Muscle layer of duodenum (tissue), 2 donors: ENCODE results near the gene ACTN4.
"Not testable (repeated sequence)": the region's sequence is repeated elsewhere in the genome, so short reads cannot be mapped to it uniquely, and the experiment has no call there.

Experiments
- H3K27ac ChIP-seq: one replicate; pipeline ENCODE4 v1.7.0; 2013; ENCODE audit warnings: mild to moderate bottlenecking, low read length
- H3K27me3 ChIP-seq: one replicate; pipeline ENCODE4 v1.7.0; 2013; ENCODE audit warnings: low read depth, mild to moderate bottlenecking, control low read depth, low read length
- H3K36me3 ChIP-seq, 2 donors: one replicate each; pipeline ENCODE4 v1.7.0; 2013; ENCODE audit warnings: low read length in 2 of 2, control low read depth in 1 of 2, mild to moderate bottlenecking in 1 of 2; ENCODE audit not compliant: insufficient read depth in 2 of 2, control insufficient read depth in 1 of 2
- H3K4me1 ChIP-seq, 2 donors: one replicate each; pipeline ENCODE4 v1.7.0; 2013; ENCODE audit warnings: low read length in 2 of 2, mild to moderate bottlenecking in 2 of 2, control low read depth in 1 of 2, moderate library complexity in 1 of 2; ENCODE audit not compliant: insufficient read depth in 2 of 2, control insufficient read depth in 1 of 2
- H3K4me3 ChIP-seq, 2 donors: one replicate each; pipeline ENCODE4 v1.7.0; 2013; ENCODE audit warnings: low read length in 2 of 2, low read depth in 1 of 2, mild to moderate bottlenecking in 1 of 2
- H3K9me3 ChIP-seq, 2 donors: one replicate each; pipeline ENCODE4 v1.7.0; 2013; ENCODE audit warnings: low read length in 2 of 2, control low read depth in 1 of 2, mild to moderate bottlenecking in 1 of 2; ENCODE audit not compliant: control insufficient read depth in 1 of 2
- donor health status: healthy.

Gene ACTN4

DNA sequence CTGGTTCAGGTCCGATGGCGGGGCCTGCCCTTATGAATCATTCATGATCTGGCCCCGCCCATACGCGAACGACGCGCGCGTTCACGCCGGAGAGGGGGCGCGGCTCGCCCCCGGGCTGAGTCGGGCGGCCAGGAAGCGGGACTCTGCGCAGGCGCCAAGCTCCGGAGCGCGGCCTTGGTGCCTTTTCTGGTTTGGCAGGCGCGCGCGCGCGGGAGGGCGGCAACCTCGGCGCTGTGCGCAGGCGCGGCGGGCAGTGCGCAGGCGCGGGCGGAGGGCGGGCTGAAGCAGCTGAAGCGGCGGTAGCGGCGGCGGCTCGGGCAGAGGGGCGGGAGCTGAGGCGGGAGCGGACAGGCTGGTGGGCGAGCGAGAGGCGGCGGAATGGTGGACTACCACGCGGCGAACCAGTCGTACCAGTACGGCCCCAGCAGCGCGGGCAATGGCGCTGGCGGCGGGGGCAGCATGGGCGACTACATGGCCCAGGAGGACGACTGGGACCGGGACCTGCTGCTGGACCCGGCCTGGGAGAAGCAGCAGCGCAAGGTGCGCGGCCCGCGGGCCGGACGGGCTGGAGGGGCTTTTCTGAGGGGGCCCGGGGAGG is at the start of gene ACTN4:
Gene ACTN4 (plus strand): TSS at position 282 of the 598 bp plus-strand sequence. CDS start 97 bp downstream, at position 379.
- Histone ChIP-seq H3K9me3 (no peaks in the 10 kb centered on the region), H3K36me3 (peaks cover 0 to 6% of the 10 kb centered on the region in 2 donors), H3K27ac (peak within 1 kb of the TSS; percentile 100), H3K27me3 (no peaks in the 10 kb centered on the region), H3K4me1 (peaks cover 14 to 28% of the 10 kb centered on the region in 2 donors), H3K4me3 (peak within 1 kb of the TSS; percentile 97 to 99)

DNA sequence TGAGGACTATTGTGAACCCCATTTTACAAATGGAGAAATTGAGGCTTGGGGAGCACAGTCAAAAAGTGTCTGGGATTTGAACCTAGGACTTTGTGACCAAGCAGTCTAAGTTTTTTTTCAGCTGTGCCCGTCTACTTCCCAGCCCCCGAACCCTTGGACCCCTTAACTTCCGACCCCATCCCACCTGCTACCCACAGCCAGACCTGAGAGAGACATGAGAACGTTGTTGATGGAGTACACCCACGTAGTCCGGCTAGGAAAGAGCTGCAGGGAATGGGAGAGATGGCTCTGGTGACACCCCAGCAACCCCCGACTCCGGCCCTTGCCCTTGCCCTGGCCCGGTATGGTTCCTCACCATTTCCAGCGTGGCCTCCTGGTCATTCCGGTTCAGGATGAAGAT is 47.7 kb upstream of the ACTN4 start:
- Histone ChIP-seq H3K9me3 (no peaks in the 10 kb centered on the region), H3K36me3 (no peaks in the 10 kb centered on the region), H3K4me3 (no peak overlapping the region), H3K4me1 (no peaks in the 10 kb centered on the region), H3K27me3 (no peaks in the 10 kb centered on the region), H3K27ac (no peak overlapping the region)

DNA sequence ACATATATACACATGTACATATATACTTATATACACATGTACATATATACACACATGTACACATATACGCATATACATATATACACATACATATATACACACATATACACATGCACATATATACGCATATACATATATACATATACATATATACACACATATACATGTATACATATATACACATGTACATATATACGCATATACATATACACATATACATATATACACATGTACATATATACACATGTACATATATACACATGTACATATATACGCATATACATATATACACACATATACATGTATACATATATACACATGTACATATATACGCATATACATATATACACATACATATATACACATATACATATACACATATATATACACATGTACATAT is 44.6 kb upstream of the ACTN4 start:
- not testable (repeated sequence) for H3K36me3 ChIP-seq, H3K4me1 ChIP-seq, H3K9me3 ChIP-seq, H3K4me3 ChIP-seq, H3K27me3 ChIP-seq, H3K27ac ChIP-seq

DNA sequence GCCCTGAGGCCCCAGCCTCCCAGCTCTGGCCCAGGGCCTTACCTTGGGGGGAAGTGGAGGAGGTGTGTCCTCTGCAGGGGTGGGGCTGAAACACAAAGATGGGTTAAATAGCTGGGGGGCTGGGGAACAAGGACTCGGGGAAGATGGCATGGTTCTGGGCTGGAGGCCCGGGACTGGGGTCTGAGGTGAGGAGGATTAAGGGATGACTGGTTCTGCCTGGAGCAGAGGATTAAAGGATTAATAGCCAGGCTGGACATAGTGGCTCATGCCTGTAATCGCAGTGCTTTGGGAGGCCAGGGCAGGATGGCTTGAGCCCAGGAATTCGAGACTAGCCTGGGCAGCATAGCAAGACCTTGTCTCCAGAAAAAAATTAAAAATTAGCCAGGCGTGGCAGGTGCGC is 41.3 kb upstream of the ACTN4 start:
- Histone ChIP-seq H3K4me3 (no peak overlapping the region), H3K4me1 (no peaks in the 10 kb centered on the region), H3K36me3 (no peaks in the 10 kb centered on the region), H3K27me3 (no peaks in the 10 kb centered on the region), H3K27ac (no peak overlapping the region), H3K9me3 (no peaks in the 10 kb centered on the region)

DNA sequence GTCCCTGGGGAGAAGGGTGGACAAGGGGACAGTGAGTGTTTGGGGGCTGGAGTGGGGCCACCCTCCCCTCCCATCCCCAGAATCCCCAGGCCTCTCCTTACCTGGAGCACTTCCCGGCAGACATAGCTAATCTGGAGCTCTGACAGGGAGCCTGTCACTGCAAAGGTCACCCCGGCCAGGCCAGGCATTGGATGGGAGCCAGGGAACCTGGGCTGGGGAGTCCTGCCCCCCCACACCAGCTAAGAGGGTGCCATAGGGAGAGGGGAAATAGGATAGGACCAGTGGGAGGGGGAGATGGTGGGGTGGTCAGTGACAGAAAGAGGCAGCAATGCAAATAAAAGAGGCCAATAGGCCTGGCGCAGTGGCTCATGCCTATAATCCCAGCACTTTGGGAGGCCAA is 33.2 kb upstream of the ACTN4 start:
- H3K4me1 ChIP-seq, result peaks cover 0 to 13% of the 10 kb centered on the region in 2 donors
- no peaks in the 10 kb centered on the region for H3K36me3 ChIP-seq
- no peaks in the 10 kb centered on the region for H3K27me3 ChIP-seq
- H3K4me3 ChIP-seq, result no peak overlapping the region
- no peak overlapping the region for H3K27ac ChIP-seq
- H3K9me3 ChIP-seq, result no peaks in the 10 kb centered on the region

DNA sequence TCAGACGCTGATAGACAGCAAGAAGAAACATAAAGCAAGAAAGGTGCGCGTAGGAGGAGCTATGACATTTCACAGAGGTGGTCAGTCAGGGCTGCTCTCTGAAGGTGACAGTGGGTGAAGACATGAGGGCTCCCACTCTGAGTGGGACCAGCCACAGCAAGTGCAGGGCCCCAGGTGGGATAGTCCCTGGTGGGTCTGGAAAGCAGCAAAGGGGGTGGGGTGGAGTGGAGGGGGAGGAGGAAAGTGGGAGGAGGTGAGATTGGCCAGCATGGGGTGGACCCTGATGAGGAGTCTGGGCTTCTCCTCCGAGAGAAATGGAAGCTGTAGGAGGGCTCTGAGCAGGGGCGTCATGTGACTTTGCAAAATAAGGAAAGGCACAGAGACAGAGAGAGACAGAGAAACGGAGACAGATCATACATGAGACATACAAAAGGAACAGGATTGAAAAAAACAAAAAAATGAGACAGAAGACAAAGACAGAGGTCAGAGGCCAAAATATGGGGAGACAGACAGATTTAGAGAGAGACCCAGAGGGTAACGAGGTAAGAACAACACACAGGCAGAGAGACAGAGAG is 32.4 kb upstream of the ACTN4 start:
- Histone ChIP-seq H3K4me3 (no peak overlapping the region), H3K27ac (no peak overlapping the region), H3K27me3 (no peaks in the 10 kb centered on the region), H3K9me3 (no peaks in the 10 kb centered on the region), H3K36me3 (peaks cover 0 to under 1% of the 10 kb centered on the region in 2 donors), H3K4me1 (peaks cover 6 to 19% of the 10 kb centered on the region in 2 donors)

DNA sequence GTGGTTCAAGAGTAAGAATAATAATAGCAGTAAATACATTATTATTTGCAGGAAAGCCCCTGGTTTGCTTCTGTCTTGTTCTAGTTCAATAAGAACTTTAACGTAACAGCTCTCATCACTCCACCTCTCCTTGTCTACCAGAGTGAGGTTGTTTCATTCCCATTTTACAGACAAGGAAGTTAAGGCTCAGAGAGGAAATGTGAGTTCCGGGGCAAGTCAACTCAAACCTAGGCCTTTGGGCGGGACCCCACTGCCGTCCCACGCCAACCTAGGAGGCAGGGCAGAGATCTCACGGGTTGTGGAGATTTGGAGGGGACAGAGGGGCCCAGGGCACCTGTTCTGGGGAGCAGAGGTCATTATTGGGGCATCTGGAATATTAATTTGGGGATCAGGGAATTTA is 31.2 kb upstream of the ACTN4 start:
- Histone ChIP-seq H3K27ac (no peak overlapping the region), H3K4me1 (peaks cover 8 to 25% of the 10 kb centered on the region in 2 donors), H3K36me3 (peaks cover under 1 to 12% of the 10 kb centered on the region in 2 donors), H3K4me3 (no peak overlapping the region), H3K27me3 (no peaks in the 10 kb centered on the region), H3K9me3 (no peaks in the 10 kb centered on the region)

DNA sequence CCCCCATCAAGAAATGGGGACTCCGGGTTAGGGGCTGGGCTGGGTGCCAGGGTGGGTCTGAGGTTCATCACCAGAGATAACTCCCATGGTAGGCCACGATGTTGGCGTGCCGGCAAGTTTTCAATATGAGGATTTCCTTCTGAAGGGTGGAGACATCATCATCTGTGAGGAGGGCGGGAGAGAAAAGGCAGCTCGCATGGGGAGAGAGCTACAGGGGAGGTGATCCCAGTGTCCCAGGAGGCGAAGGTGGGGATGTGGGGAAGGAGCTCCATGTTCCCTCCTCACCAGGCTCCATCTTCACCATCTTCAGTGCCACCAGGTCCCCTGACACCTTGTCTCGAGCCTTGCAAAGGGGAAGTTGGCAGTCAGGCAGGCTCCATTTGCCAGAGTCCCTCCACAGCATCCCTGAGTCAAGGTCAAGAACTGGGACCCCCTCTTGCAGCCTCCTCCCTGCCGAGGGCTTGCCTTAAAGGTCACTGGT is 30.1 kb upstream of the ACTN4 start:
- Histone ChIP-seq H3K9me3 (no peaks in the 10 kb centered on the region), H3K36me3 (peaks cover 6 to 17% of the 10 kb centered on the region in 2 donors), H3K4me1 (peaks cover 8 to 27% of the 10 kb centered on the region in 2 donors), H3K27ac (no peak overlapping the region), H3K4me3 (peak overlapping the region; percentile 44 to 96), H3K27me3 (no peaks in the 10 kb centered on the region)

DNA sequence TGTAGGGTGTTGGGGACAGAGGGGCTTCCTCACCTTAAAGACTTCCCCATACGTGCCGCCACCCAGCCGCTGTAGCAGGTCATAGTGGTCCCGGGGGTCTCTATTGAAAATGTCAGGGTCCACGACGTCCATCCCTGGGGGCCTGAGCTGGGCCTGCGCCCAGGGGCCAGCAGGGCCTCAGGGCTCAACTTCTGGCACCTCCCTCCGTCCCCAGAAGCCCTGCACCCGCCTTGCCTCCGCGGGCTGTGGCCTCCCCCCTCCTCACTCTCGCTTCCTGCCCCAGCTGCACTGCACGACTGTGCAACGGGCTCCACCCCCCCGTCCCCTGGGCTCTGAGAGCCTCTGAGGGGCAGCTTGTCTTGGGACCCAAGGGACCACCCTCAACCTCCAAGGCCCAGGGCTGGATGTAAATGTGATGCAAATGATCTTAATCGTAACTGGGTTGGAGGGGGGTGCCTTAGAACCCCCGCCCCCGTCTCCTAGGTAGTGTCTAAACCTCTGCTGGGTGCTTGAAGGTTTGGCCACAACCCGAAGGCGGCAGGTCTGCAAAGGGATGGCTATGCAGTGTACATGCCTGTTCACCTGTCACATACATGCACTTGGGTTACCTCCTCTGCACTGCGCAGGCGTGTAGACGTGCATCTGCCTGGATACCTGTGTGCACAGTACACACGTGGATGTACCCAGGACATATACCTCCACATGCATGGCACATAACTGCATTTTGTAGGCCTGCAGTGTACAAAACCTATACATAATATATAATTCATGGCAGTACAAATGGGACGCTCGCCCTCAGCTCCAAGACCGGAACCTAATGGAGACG is 29.5 kb upstream of the ACTN4 start, which contains the start of gene MAP4K1:
Gene MAP4K1 (minus strand): TSS at position 190 of the 826 bp plus-strand sequence. CDS start 58 bp downstream, at position 132.
- H3K9me3 ChIP-seq, result no peaks in the 10 kb centered on the region
- H3K27me3 ChIP-seq, result no peaks in the 10 kb centered on the region
- peaks cover 8 to 27% of the 10 kb centered on the region in 2 donors for H3K4me1 ChIP-seq
- peak within 1 kb of the TSS; percentile 51 for H3K27ac ChIP-seq
- H3K36me3 ChIP-seq, result peaks cover 6 to 17% of the 10 kb centered on the region in 2 donors
- H3K4me3 ChIP-seq, result peak within 1 kb of the TSS; percentile 92 to 96

DNA sequence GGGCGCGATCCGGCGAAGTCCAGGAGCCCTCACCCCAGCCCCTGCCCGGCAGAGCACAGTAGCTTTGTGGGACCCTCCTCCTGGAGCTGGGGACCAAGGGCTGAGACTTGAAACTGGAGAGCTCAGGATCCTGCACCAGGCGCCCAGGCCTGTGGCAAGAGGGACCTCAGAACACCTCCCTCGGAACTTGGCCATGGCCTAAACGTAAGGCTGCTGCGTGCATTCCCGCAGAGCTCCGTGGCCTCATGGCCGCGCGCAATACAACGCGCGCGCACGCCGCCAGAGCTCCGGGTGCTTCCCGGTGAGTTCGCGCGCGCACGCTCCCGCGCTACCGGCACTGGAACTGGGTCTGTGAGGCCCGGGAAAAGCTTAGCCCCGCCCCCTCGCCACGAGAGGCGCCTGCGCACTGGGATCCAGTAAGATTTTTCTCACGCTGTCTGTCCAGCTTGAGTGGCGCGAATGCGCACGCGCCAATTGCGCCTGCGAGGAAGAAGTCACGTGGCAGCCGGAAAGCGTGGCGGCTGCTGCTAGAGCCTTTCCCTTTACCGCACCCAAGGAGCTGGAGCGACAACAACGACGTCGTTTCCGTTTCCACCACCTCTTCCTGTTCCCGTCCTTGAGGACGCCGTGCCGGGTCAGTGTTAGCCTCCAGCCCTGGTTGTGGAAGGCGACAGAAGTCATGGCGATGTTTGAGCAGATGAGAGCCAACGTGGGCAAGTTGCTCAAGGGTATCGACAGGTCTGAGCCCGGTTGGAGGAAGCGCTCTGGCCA is 28.7 kb upstream of the ACTN4 start, which contains the start of gene EIF3K:
Gene EIF3K (plus strand): TSS at position 599 of the 771 bp plus-strand sequence. CDS start 81 bp downstream, at position 680.
- H3K36me3 ChIP-seq, result peaks cover 9 to 20% of the 10 kb centered on the region in 2 donors

More for the DNA sequence above, 28.7 kb upstream of the ACTN4 start, which contains the start of gene EIF3K:
- Histone ChIP-seq H3K4me1 (peaks cover 8 to 27% of the 10 kb centered on the region in 2 donors), H3K9me3 (no peaks in the 10 kb centered on the region), H3K4me3 (peak within 1 kb of the TSS; percentile 92 to 96), H3K27me3 (no peaks in the 10 kb centered on the region), H3K27ac (peak within 1 kb of the TSS; percentile 93)
